IPS-20b (cell line): ENCODE results near the gene TLK1.

ENCODE experiments used
- H3K27ac ChIP-seq: one replicate; pipeline ENCODE4 v1.5.1; 2013; ENCODE audit warnings: low read length
- H3K27me3 ChIP-seq: 2 replicates; pipeline ENCODE4 v1.6.1; 2013; ENCODE audit warnings: mild to moderate bottlenecking, low read length, inconsistent platforms; ENCODE audit not compliant: insufficient read depth
- H3K36me3 ChIP-seq: 2 replicates; pipeline ENCODE4 v1.6.1; 2013; ENCODE audit warnings: low read depth, mild to moderate bottlenecking, inconsistent platforms, low read length, moderate library complexity; ENCODE audit not compliant: insufficient read depth
- H3K4me1 ChIP-seq: 2 replicates; pipeline ENCODE4 v1.6.1; 2013; ENCODE audit warnings: mild to moderate bottlenecking, control low read depth, inconsistent platforms, low read length, moderate library complexity; ENCODE audit not compliant: insufficient read depth
- H3K4me3 ChIP-seq: 2 replicates; pipeline ENCODE4 v1.5.1; 2013; ENCODE audit warnings: mild to moderate bottlenecking, low read length, inconsistent platforms
- H3K9ac ChIP-seq: 2 replicates; pipeline ENCODE4 v1.6.1; 2013; ENCODE audit warnings: low read depth, mild to moderate bottlenecking, inconsistent platforms, low read length, moderate library complexity
- H3K9me3 ChIP-seq: 2 replicates; pipeline ENCODE4 v1.6.1; 2013; ENCODE audit warnings: mild to moderate bottlenecking, low read depth, low read length, inconsistent platforms; ENCODE audit not compliant: insufficient read depth

The TLK1 gene

DNA sequence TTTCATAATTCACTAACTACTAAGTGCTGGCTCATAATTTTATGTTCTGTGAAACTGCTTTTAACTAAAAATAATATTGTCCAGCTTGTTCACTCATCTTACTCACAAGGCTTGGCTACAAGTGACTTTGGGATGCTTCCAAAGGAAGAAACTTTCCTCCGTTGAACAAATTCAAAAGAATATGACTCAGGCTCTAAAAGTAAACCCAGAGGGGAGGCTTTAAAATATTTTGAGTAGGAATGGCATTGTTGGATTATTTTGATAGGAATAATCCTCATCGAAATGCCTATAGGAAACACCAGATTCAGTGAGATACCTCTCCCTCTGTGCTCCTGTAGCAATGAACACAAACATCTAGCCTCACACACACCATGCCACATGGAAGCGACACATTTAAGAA, 25.2 kb upstream of the TLK1 start:
- no peaks in the 10 kb centered on the region for H3K9me3 ChIP-seq
- H3K4me3 ChIP-seq, result no peak overlapping the region
- no peaks in the 10 kb centered on the region for H3K36me3 ChIP-seq
- no peaks in the 10 kb centered on the region; the same call in 1 of the 2 replicates for H3K4me1 ChIP-seq
- H3K27me3 ChIP-seq, result no peaks in the 10 kb centered on the region
- H3K9ac ChIP-seq, result no peak overlapping the region
- no peak overlapping the region for H3K27ac ChIP-seq

DNA sequence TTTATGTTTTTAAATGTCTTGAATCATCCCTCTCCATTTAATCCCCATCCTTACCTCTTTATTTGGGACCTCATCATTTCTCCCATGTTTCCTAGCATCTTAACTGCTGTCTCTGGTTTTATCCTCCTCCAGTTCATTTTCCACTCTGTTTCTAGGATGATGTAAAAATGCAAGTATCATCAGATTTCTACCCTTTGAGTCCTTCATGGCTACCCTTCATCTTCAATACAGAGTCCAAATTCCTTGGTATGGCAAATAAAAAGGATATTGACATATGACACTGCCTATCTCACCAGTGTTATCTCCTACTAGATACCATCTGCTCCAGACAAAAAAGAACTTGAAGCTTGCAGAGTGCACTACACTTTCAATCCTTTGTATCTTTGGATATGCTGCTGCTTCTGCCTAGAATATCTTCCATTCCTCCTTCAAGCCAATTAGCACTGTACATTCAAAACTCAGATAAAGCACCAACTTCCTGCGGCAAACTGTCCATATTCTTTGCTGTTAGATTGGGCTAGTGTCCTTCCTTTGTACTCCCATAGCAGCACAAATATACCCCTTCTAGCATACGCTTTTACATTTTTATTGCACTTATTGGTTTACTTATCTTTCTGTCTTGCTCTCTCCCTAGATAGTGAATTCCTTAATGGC, 24.6 kb upstream of the TLK1 start:
- Histone ChIP-seq H3K27ac (no peak overlapping the region), H3K27me3 (no peaks in the 10 kb centered on the region), H3K9me3 (no peaks in the 10 kb centered on the region), H3K9ac (no peak overlapping the region), H3K4me3 (no peak overlapping the region), H3K4me1 (no peaks in the 10 kb centered on the region; the same call in 1 of the 2 replicates), H3K36me3 (no peaks in the 10 kb centered on the region)

DNA sequence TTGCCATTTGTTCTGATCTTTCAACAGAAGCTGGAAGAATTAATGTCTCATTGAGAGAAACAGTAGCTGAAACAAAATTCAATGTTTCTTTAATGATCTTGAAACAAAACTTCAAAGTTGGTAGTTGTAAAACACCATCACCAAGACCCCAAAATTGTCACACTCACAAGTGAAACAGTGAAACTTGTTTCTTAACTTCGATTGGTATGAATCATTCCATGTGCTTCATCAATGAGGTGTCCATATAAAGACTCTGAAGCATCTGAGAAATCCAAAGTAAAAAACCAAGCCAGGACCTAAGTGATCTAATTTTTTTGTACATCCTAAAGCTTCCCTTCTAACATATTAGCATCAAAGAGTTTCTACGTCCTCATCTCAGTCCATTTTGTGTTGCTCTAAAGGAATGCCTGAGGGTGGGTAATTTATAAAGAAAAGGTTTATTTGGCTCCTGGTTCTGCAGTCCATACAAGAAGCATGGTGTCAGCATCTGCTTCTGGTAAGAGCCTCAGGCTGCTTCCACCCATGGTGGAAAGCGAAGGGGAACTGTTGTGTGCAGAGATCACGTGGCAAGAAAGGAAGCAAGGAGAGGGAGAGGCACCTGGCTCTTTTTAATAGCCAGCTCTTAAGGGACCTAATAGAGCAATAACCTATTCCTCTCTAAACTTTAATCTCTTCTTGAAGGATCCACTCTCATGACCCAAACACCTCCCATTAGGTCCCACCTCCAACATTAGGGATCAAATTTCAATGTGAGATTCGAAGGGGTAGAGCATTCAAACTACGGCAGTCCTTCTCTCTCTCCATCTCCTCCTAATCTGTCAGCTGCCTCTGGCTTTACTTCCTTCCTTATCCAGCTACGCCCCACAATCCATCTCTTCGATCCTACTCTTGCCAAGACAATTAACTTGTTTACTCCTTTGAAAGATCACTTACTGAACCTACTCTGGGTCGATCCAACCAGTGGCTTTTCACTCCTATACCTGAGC, 20.7 kb upstream of the TLK1 start:
- no peaks in the 10 kb centered on the region for H3K27me3 ChIP-seq
- no peak overlapping the region for H3K4me3 ChIP-seq
- no peaks in the 10 kb centered on the region for H3K9me3 ChIP-seq
- no peak overlapping the region for H3K9ac ChIP-seq
- H3K36me3 ChIP-seq, result no peaks in the 10 kb centered on the region
- H3K4me1 ChIP-seq, result no peaks in the 10 kb centered on the region; the same call in 1 of the 2 replicates
- no peak overlapping the region for H3K27ac ChIP-seq

DNA sequence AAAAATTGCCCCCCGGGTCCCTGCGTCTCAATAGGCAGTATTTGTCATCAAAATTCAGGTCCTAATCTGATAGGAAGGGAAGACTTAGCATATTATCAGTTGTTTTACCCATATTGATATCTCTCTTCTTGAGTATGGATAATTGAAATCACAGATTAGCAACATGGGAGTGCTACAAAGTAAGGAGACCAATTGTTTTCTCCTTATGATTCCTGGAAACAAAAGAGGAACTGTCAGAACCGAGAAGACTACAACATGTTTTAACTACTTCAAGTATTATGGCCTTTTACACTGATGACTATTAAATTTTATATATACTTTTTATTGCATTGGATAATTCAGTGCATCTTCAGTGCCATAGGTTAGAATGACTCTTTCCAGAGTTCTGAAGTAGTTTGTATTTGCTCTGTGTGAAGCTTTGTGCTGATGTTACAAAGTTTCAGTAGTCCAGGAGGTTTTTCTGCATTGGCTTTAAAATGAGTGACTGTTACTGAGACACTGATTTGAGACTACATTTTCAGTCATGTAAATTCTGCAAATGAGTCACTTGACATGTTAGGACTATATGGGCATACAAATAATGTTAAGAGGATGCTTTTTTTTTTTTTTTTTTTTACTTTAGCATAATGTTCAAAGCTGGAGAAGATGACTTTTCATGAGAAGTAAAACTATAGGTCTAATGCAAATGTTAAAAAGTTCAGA, 19.7 kb upstream of the TLK1 start:
- Histone ChIP-seq H3K27ac (no peak overlapping the region), H3K9ac (no peak overlapping the region), H3K4me1 (no peaks in the 10 kb centered on the region; the same call in 1 of the 2 replicates), H3K36me3 (no peaks in the 10 kb centered on the region), H3K4me3 (no peak overlapping the region), H3K27me3 (no peaks in the 10 kb centered on the region), H3K9me3 (no peaks in the 10 kb centered on the region)

DNA sequence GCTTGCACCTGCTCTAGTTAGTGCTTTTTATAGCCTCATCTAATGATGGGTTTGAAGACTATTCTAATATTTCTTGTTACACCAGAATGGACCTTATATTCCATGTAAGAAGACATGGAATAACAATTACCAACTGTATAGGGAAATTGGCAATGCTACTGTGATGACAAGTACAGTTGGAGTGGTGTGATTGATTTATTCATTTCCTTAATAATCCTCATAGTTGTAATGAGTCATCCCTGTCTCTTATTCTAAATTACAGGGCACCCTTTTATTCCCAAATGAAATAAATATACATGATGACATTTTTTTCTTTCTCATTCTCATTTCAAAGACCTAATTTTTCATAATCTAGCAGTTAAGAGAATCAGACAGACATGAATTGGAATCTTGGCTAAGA, 18.3 kb upstream of the TLK1 start:
- Histone ChIP-seq H3K27me3 (no peaks in the 10 kb centered on the region), H3K4me1 (no peaks in the 10 kb centered on the region; the same call in 1 of the 2 replicates), H3K4me3 (no peak overlapping the region), H3K9ac (no peak overlapping the region), H3K36me3 (no peaks in the 10 kb centered on the region), H3K27ac (no peak overlapping the region), H3K9me3 (no peaks in the 10 kb centered on the region)

DNA sequence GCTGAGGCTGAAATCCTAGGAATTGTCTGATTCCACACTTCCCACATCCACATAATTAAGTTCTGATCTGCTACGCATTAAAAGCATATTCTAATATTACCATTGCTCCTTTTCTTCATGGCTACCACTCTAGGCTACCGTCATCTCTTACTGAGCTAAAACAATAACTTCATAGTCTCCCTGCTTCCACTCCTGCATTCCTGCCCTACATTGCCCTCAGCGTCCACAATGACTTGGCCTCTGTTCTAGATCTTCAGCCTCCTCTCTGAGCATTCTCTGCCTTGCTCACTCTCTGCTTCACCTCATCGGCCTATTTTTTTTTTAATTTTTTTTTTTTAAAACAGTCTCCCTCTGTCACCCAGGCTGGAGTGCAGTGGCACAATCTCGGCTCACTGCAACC, 15.8 kb upstream of the TLK1 start:
- H3K4me1 ChIP-seq, result no peaks in the 10 kb centered on the region; the same call in 1 of the 2 replicates
- H3K27ac ChIP-seq, result no peak overlapping the region
- H3K27me3 ChIP-seq, result no peaks in the 10 kb centered on the region
- H3K9ac ChIP-seq, result no peak overlapping the region
- no peak overlapping the region for H3K4me3 ChIP-seq
- H3K9me3 ChIP-seq, result no peaks in the 10 kb centered on the region
- no peaks in the 10 kb centered on the region for H3K36me3 ChIP-seq

DNA sequence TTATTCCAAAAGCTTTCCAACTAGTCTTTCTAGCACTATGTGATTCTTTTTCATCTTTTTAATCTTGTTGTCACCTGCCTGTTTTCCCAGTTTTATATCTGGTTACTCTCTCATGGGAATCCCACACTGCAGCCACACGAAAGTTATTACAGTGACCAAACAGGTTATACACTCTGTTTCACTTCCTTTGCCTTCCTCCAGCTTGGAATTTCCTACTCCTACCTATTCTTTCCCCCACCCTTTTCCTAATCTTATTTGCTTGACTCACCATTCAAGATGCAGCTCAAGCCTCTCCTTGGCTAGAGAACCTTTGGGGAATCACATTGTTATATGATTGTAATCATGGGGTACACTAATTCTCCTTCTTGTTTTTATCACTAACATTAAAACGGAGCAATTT, 13.4 kb upstream of the TLK1 start:
- Histone ChIP-seq H3K27ac (no peak overlapping the region), H3K9ac (no peak overlapping the region), H3K27me3 (no peaks in the 10 kb centered on the region), H3K4me1 (no peaks in the 10 kb centered on the region), H3K4me3 (no peak overlapping the region), H3K9me3 (no peaks in the 10 kb centered on the region), H3K36me3 (no peaks in the 10 kb centered on the region)

DNA sequence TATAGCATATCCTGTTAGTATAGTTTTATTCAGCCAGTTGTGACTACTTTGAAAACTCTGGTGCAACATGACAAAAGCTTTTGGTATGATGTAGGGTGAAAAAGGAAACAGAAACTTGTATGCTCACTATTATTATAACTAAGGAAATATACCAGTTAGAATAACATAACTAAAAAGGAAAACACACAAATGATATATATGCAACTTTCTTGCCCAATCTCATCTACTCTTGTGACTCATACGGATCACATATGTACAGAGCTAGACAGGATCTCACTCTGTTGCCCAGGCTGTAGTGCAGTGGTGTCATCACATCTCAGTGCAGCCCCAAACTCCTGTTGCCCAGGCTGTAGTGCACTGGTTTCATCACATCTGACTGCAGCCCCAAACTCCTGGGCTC, 12.4 kb upstream of the TLK1 start:
- H3K27ac ChIP-seq, result no peak overlapping the region
- no peaks in the 10 kb centered on the region for H3K9me3 ChIP-seq
- no peaks in the 10 kb centered on the region for H3K27me3 ChIP-seq
- H3K4me3 ChIP-seq, result no peak overlapping the region
- no peaks in the 10 kb centered on the region for H3K4me1 ChIP-seq
- H3K36me3 ChIP-seq, result no peaks in the 10 kb centered on the region
- no peak overlapping the region for H3K9ac ChIP-seq

DNA sequence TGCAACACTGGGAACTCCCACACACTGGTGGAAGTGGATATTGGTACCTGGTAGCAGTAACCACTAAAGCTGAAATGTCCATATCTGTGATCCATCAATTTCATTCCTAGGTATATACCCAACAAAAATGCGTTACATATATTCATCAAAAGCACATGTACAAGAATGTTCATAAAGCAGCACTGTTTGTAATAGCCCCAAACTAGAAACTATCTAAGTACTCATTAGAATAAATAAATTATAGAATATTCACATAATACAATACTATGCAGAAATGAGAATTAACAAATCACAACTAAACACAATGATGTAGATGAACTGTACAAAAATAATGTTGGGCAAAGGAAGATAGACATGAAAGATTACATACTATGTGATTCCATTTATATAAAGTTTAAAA, 11.1 kb upstream of the TLK1 start:
- Histone ChIP-seq H3K9ac (no peak overlapping the region), H3K9me3 (no peaks in the 10 kb centered on the region), H3K4me1 (no peaks in the 10 kb centered on the region), H3K27ac (no peak overlapping the region), H3K27me3 (no peaks in the 10 kb centered on the region), H3K36me3 (no peaks in the 10 kb centered on the region), H3K4me3 (no peak overlapping the region)

DNA sequence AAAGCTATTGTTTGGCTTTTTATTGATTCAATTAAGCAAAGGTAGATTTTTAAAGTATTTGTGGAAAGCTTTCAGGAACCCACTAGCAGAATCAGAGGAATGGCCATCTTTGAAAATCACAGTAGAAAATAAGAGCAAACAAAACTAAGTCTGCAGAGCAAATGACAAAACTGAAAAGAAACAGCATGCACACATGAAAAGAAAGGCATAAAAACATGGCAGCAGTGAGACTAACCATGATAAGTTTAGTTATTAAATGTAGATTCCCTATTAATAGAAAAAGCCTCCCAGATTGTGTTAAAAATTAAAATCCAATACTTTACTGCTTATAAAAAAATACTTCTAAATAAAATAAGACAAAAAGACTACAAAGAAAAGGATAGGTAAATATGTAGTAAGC, 9.1 kb upstream of the TLK1 start:
- Histone ChIP-seq H3K36me3 (no peaks in the 10 kb centered on the region), H3K9ac (no peak overlapping the region), H3K27ac (no peak overlapping the region), H3K4me3 (no peak overlapping the region), H3K9me3 (no peaks in the 10 kb centered on the region), H3K4me1 (no peaks in the 10 kb centered on the region), H3K27me3 (no peaks in the 10 kb centered on the region)

DNA sequence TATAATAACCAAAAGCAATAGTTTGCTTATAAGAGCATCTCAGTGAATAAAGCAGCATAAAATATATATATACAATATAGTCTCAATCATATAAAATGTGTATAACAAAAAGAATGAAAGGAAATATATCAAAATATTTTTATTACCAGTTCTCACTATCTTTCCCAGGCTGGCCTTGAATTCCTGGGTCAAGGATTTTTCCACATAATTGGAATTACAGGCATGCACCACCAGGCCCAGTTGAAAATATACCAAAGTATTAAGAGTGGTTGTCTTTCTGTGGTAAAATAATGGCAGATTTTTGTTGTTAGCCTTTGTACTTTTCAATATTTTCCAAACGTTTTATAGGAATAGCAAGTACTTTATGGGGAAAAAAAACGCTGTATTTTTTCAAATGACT, 8.6 kb upstream of the TLK1 start:
- H3K4me3 ChIP-seq, result no peak overlapping the region
- no peak overlapping the region for H3K27ac ChIP-seq
- no peaks in the 10 kb centered on the region for H3K9me3 ChIP-seq
- no peaks in the 10 kb centered on the region for H3K27me3 ChIP-seq
- H3K4me1 ChIP-seq, result no peaks in the 10 kb centered on the region
- H3K36me3 ChIP-seq, result no peaks in the 10 kb centered on the region
- no peak overlapping the region for H3K9ac ChIP-seq
